ENCODE measurements around the gene MAGI2.
"Not testable (repeated sequence)": the region's sequence is repeated elsewhere in the genome, so short reads cannot be mapped to it uniquely, and the experiment has no call there.

Gene MAGI2

DNA sequence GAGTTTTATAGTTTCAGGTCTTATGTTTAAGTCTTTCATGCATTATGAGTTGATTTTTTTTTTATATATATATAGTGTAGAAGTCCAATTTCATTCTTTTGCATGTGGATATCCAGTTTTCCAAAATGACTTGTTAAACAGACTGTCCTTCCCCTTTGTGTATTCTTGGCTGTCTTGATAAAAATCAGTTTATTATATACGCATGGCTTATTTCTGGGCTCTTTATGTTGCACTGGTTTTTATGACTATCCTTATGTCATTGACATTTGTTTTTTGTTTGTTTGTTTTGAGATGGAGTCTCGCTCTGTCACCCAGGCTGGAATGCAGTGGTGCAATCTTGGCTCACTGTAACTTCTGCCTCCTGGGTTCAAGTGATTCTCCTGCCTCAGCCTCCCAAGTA, 485.9 kb downstream of the MAGI2 start:
- in situ Hi-C loops (cut with HindIII; ENCODE audit: low sequenced_read_pairs), result not testable (repeated sequence)

DNA sequence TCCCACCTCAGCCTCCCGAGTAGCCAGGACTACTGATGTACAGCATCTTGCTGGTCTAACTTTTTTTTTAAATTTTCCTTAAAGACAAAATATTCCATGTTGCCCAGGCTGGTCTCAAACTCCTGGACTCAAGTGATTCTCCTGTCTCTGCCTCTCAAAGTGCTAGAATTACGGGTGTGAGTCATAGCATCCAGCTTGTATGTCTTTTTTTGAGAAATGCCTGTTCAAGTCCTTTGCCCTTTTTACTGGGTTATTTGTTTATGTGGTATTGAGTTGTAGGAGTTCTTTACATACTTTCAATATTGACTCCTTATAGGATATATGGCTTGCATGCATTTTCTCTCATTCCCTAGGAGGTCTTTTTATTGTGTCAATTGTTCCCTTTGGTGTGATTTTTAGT, 486.4 kb downstream of the MAGI2 start:
- in situ Hi-C loops (cut with HindIII; ENCODE audit: low sequenced_read_pairs), result no loop called here

DNA sequence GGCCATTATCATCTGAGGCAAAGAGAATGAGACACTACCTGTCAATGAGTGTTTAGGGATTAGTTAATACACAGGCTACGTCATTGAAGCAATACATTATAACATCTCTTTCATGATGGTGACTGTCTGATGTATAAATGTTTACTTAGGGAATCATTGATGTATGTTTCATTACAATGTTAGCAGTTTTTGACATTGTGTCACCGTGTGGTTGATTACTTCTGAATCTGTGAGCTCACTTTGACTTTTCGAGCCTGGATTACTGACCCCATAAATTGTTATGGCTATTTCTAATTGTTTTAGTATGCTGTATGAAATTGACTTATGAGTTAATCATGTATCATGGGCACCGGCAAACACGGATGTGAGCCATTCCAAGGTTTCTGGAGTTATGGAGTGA, 494.0 kb downstream of the MAGI2 start:
- in situ Hi-C loops (cut with HindIII; ENCODE audit: low sequenced_read_pairs), result no loop called here

DNA sequence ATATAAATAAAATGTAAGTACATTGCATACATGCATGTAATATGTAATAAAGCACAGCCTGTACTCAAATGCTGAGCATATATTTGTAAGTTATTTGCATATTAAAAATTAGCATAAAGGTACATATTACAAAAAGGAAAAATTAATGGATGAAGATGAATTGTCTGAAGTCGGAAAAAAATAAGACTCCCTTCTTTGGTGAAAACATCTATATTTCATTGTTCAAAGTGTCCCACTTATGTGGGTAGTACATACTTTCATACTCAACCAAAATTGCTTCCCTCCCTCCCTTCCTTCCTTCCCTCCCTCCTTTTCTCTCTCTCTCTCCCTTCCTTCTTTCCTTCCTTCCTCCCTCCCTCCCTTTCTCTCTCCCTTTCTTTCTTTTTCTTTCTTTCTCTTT, 498.1 kb downstream of the MAGI2 start:
- in situ Hi-C loops (cut with HindIII; ENCODE audit: low sequenced_read_pairs), result no loop called here

DNA sequence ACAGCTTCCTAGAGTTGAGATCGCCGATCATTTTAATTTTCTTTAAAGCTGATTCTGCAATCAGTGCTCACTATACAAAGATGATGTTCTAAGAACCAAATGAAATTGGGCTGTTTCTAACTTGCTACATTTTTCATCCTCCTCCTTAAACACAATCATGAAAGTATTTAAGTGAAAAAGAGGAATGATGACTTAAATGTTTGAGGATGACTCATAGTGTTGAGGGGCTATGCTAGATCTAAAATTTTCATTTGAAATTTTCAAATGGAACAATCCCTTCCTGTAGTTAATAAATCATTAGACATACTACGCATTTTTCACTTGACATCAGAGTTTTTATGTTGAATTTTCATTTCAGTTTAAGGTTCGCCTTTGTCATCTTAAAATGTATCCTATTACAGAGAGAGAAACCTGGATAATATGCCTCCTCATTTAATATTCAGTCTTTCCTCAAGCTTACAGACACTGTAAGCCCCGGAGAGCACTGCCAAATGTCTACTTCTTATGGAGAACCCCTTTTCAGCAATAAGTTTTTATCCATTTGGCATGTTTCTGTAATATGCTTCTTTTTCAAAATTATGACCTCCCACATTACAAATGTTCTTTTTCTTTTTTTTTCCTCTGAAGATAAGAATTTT, 499.6 kb downstream of the MAGI2 start:
- in situ Hi-C loops (cut with HindIII; ENCODE audit: low sequenced_read_pairs), result no loop called here

DNA sequence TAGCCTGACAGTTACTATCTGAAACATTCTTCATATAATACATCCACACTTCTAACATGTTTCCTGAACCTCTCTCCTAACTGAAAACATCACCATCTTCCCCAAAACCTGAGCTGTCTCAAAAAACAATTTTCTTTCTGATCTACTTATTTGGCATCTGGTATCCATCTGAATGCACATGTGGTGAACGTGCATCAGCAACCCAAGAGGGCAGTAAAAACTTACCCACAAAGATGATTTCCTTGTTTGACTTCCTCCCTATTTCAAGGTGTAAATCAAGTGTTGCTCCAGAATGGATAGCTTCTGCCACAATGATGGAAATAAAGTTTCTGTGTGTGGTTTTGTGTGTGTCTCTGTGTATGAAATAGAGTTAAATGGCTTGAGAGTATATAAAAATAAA, 500.4 kb downstream of the MAGI2 start:
- in situ Hi-C loops (cut with HindIII; ENCODE audit: low sequenced_read_pairs), result no loop called here

DNA sequence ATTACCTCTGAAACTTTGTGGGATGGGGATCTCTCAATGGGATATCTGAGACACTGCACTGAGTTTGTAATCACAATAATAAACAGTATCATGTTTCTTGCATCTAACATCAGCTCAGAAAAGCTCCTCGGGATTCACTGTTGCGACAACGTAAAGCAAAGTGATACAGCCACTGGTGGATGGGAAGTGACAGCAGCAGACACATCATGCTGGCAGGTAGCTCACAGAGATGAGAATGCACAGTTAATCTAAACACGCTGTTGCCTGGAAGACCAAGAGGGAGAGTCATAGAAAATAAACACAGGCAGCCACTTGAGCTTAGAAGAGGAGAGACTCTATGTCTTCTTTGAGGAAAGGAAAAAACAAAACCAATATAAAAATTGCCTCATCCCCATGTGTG, 513.8 kb downstream of the MAGI2 start:
- in situ Hi-C loops (cut with HindIII; ENCODE audit: low sequenced_read_pairs), result no loop called here

DNA sequence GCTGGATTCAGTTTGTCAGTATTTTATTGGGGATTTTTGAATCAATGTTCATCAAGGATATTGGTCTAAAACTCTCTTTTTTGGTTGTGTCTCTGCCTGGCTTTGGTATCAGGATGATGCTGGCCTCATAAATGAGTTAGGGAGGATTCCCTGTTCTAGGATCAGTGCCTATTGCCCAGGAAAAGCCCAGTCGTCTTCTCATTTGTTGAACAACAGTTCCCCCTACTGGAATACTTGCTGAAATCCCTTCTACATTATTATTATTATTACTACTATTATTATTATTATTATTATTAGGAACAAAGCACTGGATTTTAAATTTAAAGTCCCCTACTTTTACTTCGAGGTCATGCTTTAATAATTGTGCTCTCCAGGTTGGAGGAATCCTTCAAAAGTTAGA, 528.9 kb downstream of the MAGI2 start:
- in situ Hi-C loops (cut with HindIII; ENCODE audit: low sequenced_read_pairs), result no loop called here

DNA sequence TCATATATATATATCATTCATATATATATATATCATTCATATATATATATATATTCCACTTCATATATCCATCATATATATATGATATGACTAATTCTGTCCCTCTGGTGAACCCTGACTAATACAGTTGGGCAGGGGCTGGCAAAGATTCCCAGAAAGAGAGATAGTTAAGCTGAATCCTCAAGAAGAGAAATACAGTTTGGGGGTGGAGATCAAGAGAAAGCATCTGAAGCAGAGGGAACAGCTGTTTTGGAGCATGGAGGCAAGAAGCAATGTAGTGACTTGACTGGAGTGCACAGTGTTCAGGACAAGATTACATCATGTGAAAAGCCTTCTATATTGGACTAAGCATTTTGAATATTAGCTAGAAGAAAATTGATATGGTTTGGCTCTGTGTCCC, 540.7 kb downstream of the MAGI2 start:
- in situ Hi-C loops (cut with HindIII; ENCODE audit: low sequenced_read_pairs), result no loop called here

DNA sequence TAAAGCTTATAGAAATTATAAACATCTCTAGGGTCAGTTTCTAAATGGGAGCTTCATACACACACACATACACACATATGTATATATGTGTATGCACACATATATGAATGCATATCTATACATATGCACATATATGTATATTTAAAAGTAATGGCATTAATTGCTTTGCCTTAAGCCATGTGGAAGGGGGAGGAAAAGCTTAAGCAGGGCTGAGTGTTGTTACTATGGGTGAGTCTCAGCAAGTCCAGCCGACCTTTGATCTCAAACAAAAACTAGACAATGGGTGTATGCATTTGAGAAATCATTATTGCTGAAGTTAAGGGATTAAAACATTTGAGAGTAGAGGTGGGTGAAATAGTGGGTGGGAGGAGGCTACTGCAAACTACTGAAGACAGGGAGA, 546.7 kb downstream of the MAGI2 start:
- in situ Hi-C loops (cut with HindIII; ENCODE audit: low sequenced_read_pairs), result no loop called here

DNA sequence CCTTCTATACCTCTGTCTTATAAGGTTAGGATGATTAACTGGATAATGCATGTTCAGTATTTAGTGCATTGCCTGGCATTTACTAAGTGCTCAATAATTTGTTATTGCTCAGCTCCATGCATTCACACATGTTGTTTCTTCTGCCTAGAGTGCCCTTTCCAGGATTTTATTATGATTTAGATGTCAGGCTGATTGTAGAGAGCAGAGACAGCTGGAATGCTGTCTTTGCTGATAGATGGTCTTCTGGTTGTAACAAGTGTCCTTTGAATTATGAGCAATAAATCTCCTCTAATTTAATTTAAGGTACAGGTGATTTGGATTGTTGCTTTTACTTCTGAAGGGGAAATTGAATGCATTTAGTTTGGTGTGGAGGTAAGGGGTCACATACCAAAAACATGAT, 548.0 kb downstream of the MAGI2 start:
- in situ Hi-C loops (cut with HindIII; ENCODE audit: low sequenced_read_pairs), result no loop called here

DNA sequence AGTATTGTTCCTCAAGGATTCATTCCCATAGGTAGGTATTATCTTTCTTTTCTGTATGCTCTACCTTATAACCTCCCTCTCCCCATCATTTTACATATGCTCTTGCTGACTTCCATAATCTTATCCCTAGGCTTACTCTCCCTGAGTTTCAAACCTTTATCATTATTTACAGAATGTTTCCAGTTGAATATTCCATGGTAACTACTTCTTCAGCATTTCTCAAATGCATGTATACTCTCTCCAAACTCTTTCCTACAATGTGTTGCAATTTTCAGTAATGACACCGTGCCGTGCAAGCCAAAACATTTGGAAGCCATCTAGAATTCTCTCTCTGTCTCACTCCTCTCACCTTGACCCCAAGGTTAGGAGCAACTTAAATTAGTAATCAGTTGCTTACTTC, 548.5 kb downstream of the MAGI2 start:
- in situ Hi-C loops (cut with HindIII; ENCODE audit: low sequenced_read_pairs), result no loop called here

DNA sequence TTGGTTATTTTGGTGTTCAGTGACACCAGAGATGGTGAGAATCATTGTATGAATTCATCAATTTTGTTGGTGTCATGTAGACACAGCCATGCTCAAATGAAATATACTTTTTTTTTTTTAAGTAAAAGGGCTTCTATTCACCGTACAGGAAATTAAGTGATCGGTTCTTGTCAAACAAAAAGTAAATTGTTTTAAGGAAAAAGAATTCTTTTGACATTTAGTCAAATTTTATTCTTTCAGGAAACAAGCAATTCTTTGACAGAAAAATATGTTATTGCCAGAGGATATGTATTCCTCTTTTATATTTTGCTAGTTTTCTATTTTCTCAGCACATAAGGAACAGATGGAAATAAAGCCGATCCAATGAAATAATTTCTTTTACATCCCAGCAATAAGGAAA, 551.9 kb downstream of the MAGI2 start:
- in situ Hi-C loops (cut with HindIII; ENCODE audit: low sequenced_read_pairs), result no loop called here

DNA sequence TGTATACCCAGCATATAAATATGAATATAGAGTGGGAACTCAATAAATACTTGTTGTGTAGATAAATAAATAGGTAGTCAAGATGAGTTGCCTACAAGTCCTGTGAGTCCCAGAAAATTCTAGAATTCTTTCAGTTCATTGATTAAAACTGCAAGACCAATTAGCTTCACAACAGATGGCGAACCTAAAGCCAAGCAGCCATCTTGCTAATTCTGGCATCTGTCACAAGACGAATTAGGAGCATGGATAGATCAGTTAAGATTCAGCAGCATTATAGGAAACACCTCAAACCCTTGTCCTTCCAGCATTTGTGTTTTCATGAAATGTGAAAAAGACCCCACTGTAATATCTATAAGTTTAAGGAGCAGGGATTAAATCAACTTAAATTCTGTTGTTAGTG, 552.7 kb downstream of the MAGI2 start:
- in situ Hi-C loops (cut with HindIII; ENCODE audit: low sequenced_read_pairs), result no loop called here

DNA sequence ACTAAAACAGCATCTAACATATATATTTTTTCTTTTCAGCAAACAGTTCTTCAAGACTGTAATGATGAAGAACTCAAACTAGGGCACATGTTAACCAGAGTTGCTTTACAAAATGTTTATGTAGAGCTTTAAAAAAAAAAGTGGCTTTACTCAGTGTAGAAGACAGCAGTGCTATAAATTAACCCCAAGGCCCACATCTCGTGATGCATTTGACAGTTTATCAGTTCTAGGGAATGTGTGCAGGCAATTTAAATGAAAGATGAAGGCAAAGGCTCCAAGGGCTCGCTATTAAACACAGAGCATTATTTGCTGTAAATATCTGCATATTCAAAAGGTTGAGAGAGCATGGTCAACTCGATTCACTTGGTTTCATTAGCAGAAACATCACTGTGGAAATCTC, 558.1 kb downstream of the MAGI2 start:
- in situ Hi-C loops (cut with HindIII; ENCODE audit: low sequenced_read_pairs), result no loop called here

DNA sequence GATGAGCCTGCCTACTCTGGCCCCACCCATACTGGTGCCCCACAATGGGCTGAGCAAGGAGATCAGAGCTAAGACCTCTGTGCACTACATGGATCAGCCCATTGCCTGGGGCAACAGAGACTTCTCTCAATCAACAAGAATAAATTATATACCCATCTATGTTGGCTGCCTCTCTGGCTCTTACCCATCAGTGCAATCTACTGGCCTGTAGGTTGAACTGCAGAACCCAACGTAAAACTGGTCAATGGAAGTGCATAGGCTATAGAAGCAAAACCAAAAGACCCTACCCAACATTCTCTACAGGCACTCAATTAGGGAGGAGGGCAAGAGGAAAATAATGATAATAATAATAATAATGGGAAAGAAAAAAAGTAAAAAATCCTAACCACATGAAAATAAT, 574.3 kb downstream of the MAGI2 start:
- in situ Hi-C loops (cut with HindIII; ENCODE audit: low sequenced_read_pairs), result no loop called here

DNA sequence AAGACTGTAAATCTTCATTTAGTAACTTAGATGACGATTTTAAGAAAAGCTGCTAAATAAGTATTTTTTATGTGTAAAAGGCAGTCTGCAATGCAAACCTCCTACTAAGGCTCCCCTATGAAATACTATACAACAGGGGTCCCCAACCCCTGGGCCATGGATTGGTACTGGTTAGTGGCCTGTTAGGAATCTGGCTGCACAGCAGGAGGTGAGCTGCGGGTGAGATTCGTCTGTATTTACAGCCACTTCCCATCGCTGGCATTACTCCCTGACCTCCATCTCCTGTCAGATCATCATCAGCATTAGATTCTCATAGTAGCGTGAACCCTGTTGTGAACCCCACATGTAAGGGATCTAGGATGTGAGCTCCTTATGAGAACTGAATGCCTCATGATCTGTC, 580.4 kb downstream of the MAGI2 start:
- in situ Hi-C loops (cut with HindIII; ENCODE audit: low sequenced_read_pairs), result no loop called here

DNA sequence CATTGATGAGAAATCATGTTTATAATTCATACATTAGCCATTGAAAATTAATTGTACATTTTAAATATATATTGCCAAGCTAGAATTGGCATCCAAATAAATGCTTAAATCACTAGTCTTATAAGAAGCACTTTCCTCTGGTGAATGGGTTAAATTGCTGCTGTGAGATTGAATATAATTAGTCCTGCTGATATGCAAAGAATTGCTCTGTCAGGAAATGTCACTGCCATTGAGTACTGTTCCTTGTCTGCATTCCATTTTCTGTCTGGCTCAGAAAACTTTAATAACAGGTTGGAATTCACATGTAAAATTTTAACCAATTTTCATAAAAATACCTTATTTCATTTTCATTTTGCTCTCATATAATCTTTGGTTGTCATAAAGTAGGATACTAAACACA, 589.1 kb downstream of the MAGI2 start:
- in situ Hi-C loops (cut with HindIII; ENCODE audit: low sequenced_read_pairs), result no loop called here

DNA sequence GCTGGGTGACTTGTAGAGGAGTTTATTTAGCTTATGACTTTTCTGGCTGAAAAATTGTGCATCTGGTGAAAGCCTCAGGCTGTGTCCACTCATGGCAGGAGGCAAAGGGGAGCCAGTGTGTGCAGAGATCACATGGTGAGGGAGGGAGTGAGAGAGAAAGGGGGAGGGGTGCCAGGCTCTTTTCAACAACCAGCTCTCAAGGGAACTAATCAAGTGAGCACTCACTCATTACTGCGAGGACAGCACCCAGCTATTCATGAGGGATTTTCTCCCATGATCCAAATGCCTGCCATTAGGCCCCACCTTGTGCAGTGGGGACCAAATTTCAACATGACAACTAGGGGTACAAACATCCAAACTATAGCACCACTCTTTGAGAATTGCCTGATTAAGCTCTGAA, 590.2 kb downstream of the MAGI2 start:
- in situ Hi-C loops (cut with HindIII; ENCODE audit: low sequenced_read_pairs), result no loop called here

DNA sequence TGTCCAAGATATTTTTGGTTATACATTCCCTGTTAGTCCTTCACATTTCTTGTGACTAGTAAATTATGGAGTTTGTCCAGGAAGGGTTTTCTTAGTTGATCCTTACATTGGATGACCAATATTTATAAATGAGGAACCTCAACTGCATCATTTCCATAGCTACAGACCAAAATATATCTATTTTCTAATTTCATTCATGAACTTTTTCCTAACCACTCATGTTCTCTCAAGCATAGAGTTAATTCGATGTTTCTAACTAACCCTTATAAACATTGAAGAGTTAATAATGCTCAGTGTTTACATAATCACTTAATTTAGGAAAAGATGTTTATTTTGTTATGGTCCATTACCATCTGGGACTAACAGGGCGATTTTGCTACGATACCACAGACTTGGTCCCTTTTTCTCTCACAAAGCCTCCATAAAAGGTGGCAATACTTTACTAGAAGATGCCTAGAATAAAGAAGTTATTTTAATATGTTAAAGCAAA, 591.0 kb downstream of the MAGI2 start:
- in situ Hi-C loops (cut with HindIII; ENCODE audit: low sequenced_read_pairs), result no loop called here

DNA sequence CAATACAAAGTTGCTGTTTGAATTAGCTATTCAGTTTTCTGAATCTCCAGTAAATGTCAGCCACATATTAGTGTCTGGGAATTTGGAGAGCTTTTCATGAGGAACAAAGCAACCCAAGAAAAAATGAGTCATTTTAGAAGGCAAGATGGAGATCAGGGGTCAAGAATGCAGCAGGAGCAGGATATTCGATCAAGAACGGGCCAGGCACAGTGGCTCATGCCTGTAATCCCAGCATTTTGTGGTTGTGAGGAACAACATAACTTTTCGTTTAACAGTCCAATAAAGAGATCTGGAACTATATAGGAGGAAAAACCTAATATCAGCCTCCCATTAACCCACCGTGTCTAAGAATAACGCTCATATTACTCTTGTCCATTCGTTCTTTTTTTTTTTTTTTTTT, 600.5 kb downstream of the MAGI2 start:
- in situ Hi-C loops (cut with HindIII; ENCODE audit: low sequenced_read_pairs), result no loop called here

DNA sequence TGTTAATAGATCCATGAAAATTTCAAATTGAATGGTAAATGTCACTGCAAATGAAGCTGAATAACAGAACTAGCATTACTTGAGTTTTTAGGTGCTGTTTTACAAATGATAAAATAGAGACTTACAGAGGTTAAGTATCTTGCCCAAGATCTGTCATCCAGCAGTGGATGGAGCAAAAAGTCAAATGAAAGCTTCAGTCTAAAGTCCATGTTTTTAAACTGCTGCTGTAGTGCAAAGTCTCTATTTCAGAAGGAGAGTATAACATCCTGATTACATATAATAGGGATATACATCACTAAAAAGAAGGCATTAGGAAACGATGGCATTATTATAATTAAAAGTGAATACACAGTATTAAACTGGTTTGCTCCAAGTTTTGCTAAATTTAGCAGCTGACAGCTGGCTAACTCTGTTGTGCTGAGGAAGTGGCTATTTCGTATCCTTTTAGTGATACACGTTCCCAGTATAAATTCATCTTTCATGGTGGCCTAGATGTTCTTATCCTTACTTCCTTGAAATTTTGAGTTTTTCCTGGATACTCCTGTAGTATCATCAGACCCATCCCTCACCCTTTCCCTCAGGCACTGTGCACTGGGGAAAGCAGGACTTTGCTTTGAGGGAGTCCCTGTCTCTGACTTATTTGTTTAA, 603.2 kb downstream of the MAGI2 start:
- in situ Hi-C loops (cut with HindIII; ENCODE audit: low sequenced_read_pairs), result no loop called here

DNA sequence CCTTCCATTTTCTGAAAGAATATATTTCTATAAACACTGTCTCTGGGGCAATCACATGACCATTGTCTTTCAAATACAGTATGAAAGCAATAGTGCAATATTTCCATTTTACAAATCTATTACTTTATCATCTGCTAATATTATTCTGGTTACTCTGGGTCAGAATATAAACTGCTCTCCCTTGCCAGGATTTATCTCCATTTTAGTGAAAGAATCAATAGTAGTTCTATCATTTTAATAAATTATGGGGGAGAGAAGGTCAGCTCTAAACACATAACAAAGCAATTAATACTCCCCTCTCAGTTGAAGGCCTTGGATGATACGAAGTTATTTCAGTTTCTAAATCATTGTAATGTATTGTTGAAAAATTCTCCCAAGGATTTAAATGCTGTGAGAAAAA, 608.3 kb downstream of the MAGI2 start:
- in situ Hi-C loops (cut with HindIII; ENCODE audit: low sequenced_read_pairs), result no loop called here
